Bronchial epithelial cell (primary cell): ENCODE data around the gene TRNT1. TPM values are rescaled to one million over a fixed set of nuclear protein-coding genes. Genes with fewer than 3 reads are reported as not detected.

Source experiments
- DNase-seq: peaks from one replicate; pipeline ENCODE4 v3.0.0-alpha.2; 2010; ENCODE audit warnings: low read depth
- FAIRE-seq: peaks from 2 replicates; lab custom pipeline; 2011; peaks lifted over from hg19 to GRCh38; lab: Jason Lieb, UNC
- H3K27me3 ChIP-seq: 2 replicates; pipeline ENCODE4 v1.5.1; 2011; ENCODE audit warnings: low read length; ENCODE audit not compliant: control insufficient read depth, insufficient read depth
- H3K36me3 ChIP-seq: 2 replicates; pipeline ENCODE4 v1.5.1; 2011; ENCODE audit warnings: low read length; ENCODE audit not compliant: control insufficient read depth, insufficient read depth
- H3K4me3 ChIP-seq: 2 replicates; pipeline ENCODE4 v1.5.1; 2011; ENCODE audit warnings: mild to moderate bottlenecking, low read depth, low read length, control low read depth
- CTCF ChIP-seq: IDR thresholded peaks from 2 replicates; pipeline ENCODE4 v1.5.1; 2011; ENCODE audit warnings: mild to moderate bottlenecking, moderate library complexity, low read length, control low read depth, inconsistent platforms; ENCODE audit not compliant: insufficient read depth, severe bottlenecking
- total RNA-seq: library from RNA; depleted of rRNA; stranded (reverse); fragments of >200 nt; gene quantifications from 2 replicates; pipeline ENCODE4 v1.2.1, GENCODE V29; 2014

Gene TRNT1
- total RNA-seq, 1 donor from 2014 or later = 14.5 TPM

DNA sequence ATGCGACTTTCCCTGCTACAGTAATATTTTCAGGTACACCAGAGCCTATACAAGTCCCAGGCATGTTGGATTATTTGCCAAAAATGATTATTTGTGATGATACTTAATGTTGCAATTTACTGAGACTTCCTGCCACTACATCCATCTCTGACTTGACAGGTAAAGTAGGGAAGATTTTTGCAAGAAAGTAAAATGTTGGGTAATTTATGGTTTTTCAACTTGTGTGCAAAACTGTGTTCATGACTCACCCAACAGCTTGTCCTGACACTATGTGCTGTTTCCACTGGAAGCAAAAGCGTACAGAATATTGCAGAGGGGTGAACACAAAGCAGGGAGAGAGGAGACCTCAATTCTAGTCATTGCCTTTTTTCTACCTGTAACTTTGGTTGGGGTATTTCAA is 58.1 kb downstream of the TRNT1 start:
- TF ChIP-seq CTCF = no peak
- Histone ChIP-seq H3K27me3 (no peaks in the 10 kb centered on the region), H3K36me3 (no peaks in the 10 kb centered on the region), H3K4me3 (no peak overlapping the region)
- DNase-seq (no peak), FAIRE-seq (no peak)

DNA sequence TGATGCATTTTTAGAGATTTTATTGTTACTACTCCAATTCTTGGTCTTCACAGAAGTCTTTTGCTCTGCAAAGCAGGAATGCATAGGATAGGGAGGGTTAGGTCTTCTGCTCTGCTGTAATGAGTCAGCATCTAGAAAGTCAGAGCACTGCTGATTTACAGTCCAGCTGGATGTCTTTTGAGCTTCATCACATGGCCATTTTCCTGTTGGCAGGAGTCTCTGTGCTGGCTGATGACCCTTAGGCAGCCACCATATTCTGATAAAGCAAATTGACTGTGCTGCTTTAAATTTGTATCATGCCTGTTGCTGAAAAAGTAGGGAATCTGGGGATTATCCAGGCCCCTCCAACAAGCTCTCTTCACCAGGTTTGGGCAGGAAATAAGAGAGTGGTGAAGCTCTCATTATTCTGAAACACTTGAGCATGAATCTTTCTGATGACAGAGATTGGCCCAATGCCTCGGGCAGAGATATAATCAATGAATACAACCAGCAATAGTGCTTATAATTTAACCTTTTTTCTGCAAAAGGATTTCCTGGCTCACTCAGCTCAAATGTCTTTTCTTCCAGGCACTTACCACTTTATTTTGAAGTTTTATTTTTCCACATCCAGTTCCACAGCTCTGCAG is 62.5 kb downstream of the TRNT1 start:
- no peak for DNase-seq
- FAIRE-seq = no peak
- no peaks in the 10 kb centered on the region for H3K27me3 ChIP-seq
- no peaks in the 10 kb centered on the region for H3K36me3 ChIP-seq
- no peak for TF ChIP-seq CTCF
- no peak overlapping the region for H3K4me3 ChIP-seq

DNA sequence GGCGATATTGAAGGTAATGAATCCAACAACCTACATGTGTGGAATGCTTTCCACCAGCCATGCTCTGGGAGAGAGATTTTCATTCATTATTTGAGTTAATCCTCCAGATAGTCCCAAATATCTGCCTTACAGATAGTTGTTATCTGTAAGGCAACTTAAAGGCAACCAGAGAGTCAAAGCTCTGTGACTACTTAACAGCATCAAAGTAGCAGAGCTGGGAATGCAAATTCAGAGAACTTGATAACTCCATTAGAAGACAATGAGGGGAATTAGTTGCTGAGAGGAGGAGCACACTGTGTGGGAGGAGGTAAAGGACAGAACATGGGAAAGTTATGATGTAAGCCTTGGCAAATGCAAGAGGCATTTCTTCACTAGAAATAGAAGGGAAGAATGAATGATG is 63.2 kb downstream of the TRNT1 start:
- FAIRE-seq (no peak), DNase-seq (no peak)
- TF ChIP-seq CTCF = no peak

DNA sequence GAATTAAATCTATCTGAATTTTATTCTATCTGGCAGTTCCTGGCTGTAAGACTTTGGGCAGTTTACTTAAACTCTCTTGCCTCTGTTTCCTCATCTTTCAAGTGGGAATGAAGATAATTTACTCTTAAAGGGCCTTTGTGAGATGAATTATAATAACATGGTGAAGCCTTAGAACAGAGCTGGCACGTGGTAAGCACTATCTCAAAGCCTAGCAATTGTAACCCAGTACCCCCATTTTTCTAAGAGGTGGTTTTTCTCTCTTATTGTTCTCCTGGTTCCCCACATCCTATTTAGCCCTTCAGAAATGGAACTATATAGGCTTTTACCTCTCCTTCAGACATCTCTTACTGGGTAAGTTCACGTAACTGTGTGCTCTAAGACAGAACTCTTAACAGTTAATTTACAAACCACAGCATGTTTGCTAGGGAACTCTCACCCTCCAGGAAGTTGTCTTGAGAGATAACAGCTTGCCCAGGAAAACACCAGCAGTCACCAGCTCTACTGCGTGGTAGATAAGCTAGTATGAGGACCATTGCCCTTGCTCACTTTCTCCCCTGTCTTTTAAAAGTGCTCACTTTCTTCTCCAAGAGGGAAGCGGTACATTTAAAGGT is 65.0 kb downstream of the TRNT1 start:
- DNase-seq (no peak), FAIRE-seq (no peak)
- Histone ChIP-seq H3K36me3 (no peaks in the 10 kb centered on the region), H3K4me3 (no peak overlapping the region), H3K27me3 (no peaks in the 10 kb centered on the region)
- no peak for TF ChIP-seq CTCF

More for the DNA sequence above, 63.2 kb downstream of the TRNT1 start:
- Histone ChIP-seq H3K27me3 (no peaks in the 10 kb centered on the region), H3K36me3 (no peaks in the 10 kb centered on the region), H3K4me3 (no peak overlapping the region)

GRCh38 chr3:3192286-3192675 is 65.5 kb downstream of the TRNT1 start:
- FAIRE-seq (no peak), DNase-seq (no peak)
- H3K36me3 ChIP-seq = no peaks in the 10 kb centered on the region
- no peaks in the 10 kb centered on the region for H3K27me3 ChIP-seq
- no peak overlapping the region for H3K4me3 ChIP-seq
- TF ChIP-seq CTCF = no peak

DNA sequence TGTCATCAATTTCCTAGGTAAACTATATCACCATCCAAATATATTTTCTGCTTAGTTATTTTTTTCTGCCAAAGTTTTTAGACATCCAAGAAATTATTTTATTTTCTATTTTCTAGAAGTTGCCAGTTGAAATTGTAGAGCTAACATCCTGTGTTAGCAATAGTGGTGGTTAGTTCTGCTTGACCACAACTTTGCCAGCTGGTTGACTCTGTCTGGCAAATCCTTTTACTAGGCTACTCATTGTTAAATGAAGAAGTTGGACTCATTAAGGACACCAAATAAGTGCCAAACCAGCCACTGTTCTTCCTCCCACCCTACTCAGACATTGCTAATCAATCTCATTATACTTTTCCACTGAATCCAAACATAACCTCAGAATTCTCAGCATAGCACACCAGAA is 68.1 kb downstream of the TRNT1 start:
- no peak overlapping the region for H3K4me3 ChIP-seq
- TF ChIP-seq CTCF = no peak
- no peaks in the 10 kb centered on the region for H3K27me3 ChIP-seq
- H3K36me3 ChIP-seq = no peaks in the 10 kb centered on the region
- FAIRE-seq = no peak
- no peak for DNase-seq
